ENCODE results near the gene PPP3CA. TPM values are rescaled to one million over a fixed set of nuclear protein-coding genes. Genes with fewer than 3 reads are reported as not detected.

The PPP3CA gene
- total RNA-seq, 2 experiments from 2014 or later = 12.9 to 13.8 TPM

DNA sequence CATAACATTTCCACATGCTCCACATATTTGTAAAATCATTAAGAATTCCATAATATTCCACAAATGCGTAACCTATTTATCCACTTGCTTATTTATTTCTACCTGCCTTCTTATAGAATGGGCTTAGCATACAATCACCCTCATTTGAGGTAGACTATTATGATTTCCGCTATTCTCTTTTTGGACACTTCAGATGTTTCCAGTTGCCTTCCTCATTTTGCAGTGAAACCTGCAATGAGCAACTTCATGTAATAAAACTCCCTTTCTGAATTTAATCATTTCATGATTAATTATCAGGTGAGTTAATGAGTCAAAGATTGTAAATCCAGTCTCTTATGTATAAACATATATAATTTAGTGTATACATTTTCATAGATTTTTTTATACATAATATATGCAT, 58.0 kb downstream of the PPP3CA start:
- Histone ChIP-seq H3K9me3 (ENCODE audit: control insufficient read depth in 1 of 2, insufficient read depth in 1 of 2, low read length in 2 of 2) (no peaks in the 10 kb centered on the region), H3K27me3 (ENCODE audit: control insufficient read depth in 1 of 2, insufficient read depth in 2 of 2, low read length in 2 of 2) (no peaks in the 10 kb centered on the region), H3K4me1 (ENCODE audit: insufficient read depth, low read length) (peaks cover 4% of the 10 kb centered on the region), H3K27ac (ENCODE audit: low read depth in 1 of 2, low read length in 2 of 2) (no peak overlapping the region), H3K4me3 (ENCODE audit: low read length) (no peak overlapping the region), H3K36me3 (ENCODE audit: insufficient read depth, low read length) (no peaks in the 10 kb centered on the region)
- no peak for DNase-seq
- intact Hi-C loops (cut with DNase I, micrococcal nuclease) = no loop called here
- ChIA-PET POLR2A (interaction anchor here (1.5 kb wide), 1 partner anchor 10 kb away, joined by 3 read pairs; no protein-coding TSS in a partner anchor), CTCF (no interaction called here)
- H3K4me1 Mint-ChIP-seq (ENCODE audit: low read depth) = peaks cover 84% of the 10 kb centered on the region
- TF ChIP-seq, protein P1, sequence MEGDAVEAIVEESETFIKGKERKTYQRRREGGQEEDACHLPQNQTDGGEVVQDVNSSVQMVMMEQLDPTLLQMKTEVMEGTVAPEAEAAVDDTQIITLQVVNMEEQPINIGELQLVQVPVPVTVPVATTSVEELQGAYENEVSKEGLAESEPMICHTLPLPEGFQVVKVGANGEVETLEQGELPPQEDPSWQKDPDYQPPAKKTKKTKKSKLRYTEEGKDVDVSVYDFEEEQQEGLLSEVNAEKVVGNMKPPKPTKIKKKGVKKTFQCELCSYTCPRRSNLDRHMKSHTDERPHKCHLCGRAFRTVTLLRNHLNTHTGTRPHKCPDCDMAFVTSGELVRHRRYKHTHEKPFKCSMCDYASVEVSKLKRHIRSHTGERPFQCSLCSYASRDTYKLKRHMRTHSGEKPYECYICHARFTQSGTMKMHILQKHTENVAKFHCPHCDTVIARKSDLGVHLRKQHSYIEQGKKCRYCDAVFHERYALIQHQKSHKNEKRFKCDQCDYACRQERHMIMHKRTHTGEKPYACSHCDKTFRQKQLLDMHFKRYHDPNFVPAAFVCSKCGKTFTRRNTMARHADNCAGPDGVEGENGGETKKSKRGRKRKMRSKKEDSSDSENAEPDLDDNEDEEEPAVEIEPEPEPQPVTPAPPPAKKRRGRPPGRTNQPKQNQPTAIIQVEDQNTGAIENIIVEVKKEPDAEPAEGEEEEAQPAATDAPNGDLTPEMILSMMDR (IDR thresholded peaks at IDR 0.05) = no peak
- no peaks in the 10 kb centered on the region for H3K36me3 Mint-ChIP-seq (ENCODE audit: low read depth)
- H3K9me3 Mint-ChIP-seq = no peaks in the 10 kb centered on the region
- no peak for ATAC-seq (ENCODE audit: poor library complexity)
- H3K27me3 Mint-ChIP-seq = no peaks in the 10 kb centered on the region
- no peak overlapping the region for H3K27ac Mint-ChIP-seq
- no peak overlapping the region for H3K4me3 Mint-ChIP-seq

DNA sequence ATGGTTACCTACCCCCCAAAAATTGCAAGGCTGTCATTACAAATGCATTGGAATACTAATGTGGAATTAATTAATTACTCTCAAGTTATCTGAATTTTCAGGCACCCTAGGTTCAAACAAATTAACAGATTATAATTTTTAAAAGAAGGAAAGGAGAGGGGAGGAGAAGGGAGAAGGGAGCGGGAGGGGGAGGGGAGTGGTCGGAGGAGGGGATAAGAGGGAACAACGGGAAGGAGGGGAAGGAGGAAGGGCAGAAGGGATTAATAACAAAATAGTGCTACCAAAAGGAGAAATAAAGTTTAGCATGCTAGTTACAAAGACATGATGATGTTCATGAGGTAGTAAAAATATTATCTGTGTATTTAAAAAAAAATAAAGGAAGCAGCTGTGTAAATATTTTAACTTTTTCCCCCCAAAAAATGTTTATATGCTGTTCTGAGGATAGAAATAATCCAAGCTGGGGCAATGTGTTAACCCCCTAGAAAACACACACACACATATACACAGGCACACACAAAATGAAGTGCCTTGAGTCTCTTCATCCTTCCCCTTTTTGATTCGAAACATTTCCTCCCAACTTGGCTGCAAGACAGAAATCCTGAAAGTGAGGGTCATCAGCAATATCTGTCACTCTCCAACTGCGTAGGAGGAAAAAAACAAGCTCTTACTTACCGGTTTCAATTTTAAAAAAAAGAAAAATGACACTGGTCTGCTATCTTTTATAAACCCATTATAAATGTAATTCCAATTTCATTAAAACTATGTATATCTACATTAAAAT, 58.8 kb downstream of the PPP3CA start:
- Mint-ChIP-seq H3K27me3 (no peaks in the 10 kb centered on the region), H3K27ac (no peak overlapping the region), H3K4me1 (ENCODE audit: low read depth) (peaks cover 86% of the 10 kb centered on the region), H3K9me3 (no peaks in the 10 kb centered on the region), H3K4me3 (no peak overlapping the region), H3K36me3 (ENCODE audit: low read depth) (no peaks in the 10 kb centered on the region)
- DNase-seq (no peak), ATAC-seq (ENCODE audit: poor library complexity) (no peak)
- CTCF ChIA-PET = no interaction called here
- H3K4me1 ChIP-seq (ENCODE audit: insufficient read depth, low read length) = peaks cover 4% of the 10 kb centered on the region
- TF ChIP-seq, protein P1 (IDR thresholded peaks at IDR 0.05) = no peak
- no peaks in the 10 kb centered on the region for H3K36me3 ChIP-seq (ENCODE audit: insufficient read depth, low read length)
- no peak overlapping the region for H3K27ac ChIP-seq (ENCODE audit: low read depth in 1 of 2, low read length in 2 of 2)
- H3K4me3 ChIP-seq (ENCODE audit: low read length) = no peak overlapping the region
- POLR2A ChIA-PET = interaction anchor here (0.7 to 0.9 kb wide), 2 partner anchors 16 to 60 kb away, joined by 3 read pairs; no protein-coding TSS in a partner anchor
- intact Hi-C loops (cut with DNase I, micrococcal nuclease) = no loop called here
- no peaks in the 10 kb centered on the region for H3K9me3 ChIP-seq (ENCODE audit: control insufficient read depth in 1 of 2, insufficient read depth in 1 of 2, low read length in 2 of 2)
- no peaks in the 10 kb centered on the region for H3K27me3 ChIP-seq (ENCODE audit: control insufficient read depth in 1 of 2, insufficient read depth in 2 of 2, low read length in 2 of 2)

DNA sequence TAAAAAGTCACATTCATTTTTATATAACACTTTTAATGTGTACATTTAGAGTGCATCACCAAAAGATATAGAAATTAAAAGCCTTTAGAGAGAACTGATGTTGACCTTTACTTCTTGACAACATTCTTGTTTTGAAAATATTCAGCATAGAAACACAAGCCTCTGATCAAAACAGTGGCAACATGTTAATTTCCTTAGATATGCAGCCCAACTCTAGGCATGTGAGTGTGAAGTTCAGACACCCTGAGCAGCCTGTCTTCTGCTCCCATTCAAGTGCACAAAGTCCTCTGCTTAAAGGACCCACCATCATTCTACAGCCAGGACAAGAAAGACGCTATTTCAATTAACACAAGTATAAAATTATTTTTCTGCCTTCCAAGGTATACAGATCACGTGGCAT, 60.0 kb downstream of the PPP3CA start:
- Histone ChIP-seq H3K4me1 (ENCODE audit: insufficient read depth, low read length) (peaks cover 7% of the 10 kb centered on the region), H3K9me3 (ENCODE audit: control insufficient read depth in 1 of 2, insufficient read depth in 1 of 2, low read length in 2 of 2) (no peaks in the 10 kb centered on the region), H3K27me3 (ENCODE audit: control insufficient read depth in 1 of 2, insufficient read depth in 2 of 2, low read length in 2 of 2) (no peaks in the 10 kb centered on the region), H3K4me3 (ENCODE audit: low read length) (no peak overlapping the region), H3K36me3 (ENCODE audit: insufficient read depth, low read length) (no peaks in the 10 kb centered on the region), H3K27ac (ENCODE audit: low read depth in 1 of 2, low read length in 2 of 2) (no peak overlapping the region)
- POLR2A ChIA-PET = no interaction called here
- peaks cover 87% of the 10 kb centered on the region for H3K4me1 Mint-ChIP-seq (ENCODE audit: low read depth)
- H3K27me3 Mint-ChIP-seq = no peaks in the 10 kb centered on the region
- no peak overlapping the region for H3K4me3 Mint-ChIP-seq
- no peaks in the 10 kb centered on the region for H3K36me3 Mint-ChIP-seq (ENCODE audit: low read depth)
- ATAC-seq (ENCODE audit: poor library complexity) = no peak
- TF ChIP-seq, protein P1 (IDR thresholded peaks at IDR 0.05) = no peak
- DNase-seq = no peak
- no peaks in the 10 kb centered on the region for H3K9me3 Mint-ChIP-seq
- intact Hi-C loops (cut with DNase I, micrococcal nuclease) = no loop called here
- CTCF ChIA-PET = no interaction called here
- no peak overlapping the region for H3K27ac Mint-ChIP-seq

Data from CD4-positive, alpha-beta T cell (primary cell).